Neural cell (in vitro differentiated cells): ENCODE results near the gene CYP20A1. TPM values are rescaled to one million over a fixed set of nuclear protein-coding genes. Genes with fewer than 3 reads are reported as not detected.

ENCODE experiments used
- H2AFZ ChIP-seq: fragments of 200-600, 300-800 bp; sonication (generic), shearing (Covaris generic); 2 replicates; pipeline ENCODE4 v1.6.0; 2014; ENCODE audit warnings: low read depth, mild to moderate bottlenecking, antibody characterized with exemption, low read length, moderate library complexity
- H3F3A ChIP-seq: fragments of 200-600 bp; shearing (Covaris generic); 2 replicates; pipeline ENCODE4 v1.6.1; 2016; ENCODE audit warnings: mild to moderate bottlenecking, moderate library complexity, mixed read lengths, antibody characterized with exemption, low read length; ENCODE audit not compliant: insufficient read depth, poor library complexity, severe bottlenecking
- H3K27ac ChIP-seq: fragments of 200-600, 300-800 bp; sonication (generic), shearing (Covaris generic); 2 replicates; pipeline ENCODE4 v1.5.1; 2014; ENCODE audit warnings: mild to moderate bottlenecking, low read length, moderate library complexity
- H3K27me3 ChIP-seq: fragments of 300-800, 200-600 bp; sonication (generic), shearing (Covaris generic); 2 replicates; pipeline ENCODE4 v1.6.0; 2014; ENCODE audit warnings: mild to moderate bottlenecking, low read depth, low read length, moderate library complexity; ENCODE audit not compliant: insufficient read depth
- H3K36me3 ChIP-seq: fragments of 300-800, 200-600 bp; sonication (generic), shearing (Covaris generic); 2 replicates; pipeline ENCODE4 v1.5.1; 2014; ENCODE audit warnings: mild to moderate bottlenecking, antibody characterized with exemption, low read length, moderate library complexity; ENCODE audit not compliant: insufficient read depth
- H3K4me2 ChIP-seq: fragments of 300-800, 200-600 bp; sonication (generic), shearing (Covaris generic); 2 replicates; pipeline ENCODE4 v1.6.0; 2014; ENCODE audit warnings: mild to moderate bottlenecking, low read length
- H3K4me3 ChIP-seq: fragments of 300-800, 200-600 bp; sonication (generic), shearing (Covaris generic); 2 replicates; pipeline ENCODE4 v1.5.1; 2014; ENCODE audit warnings: mild to moderate bottlenecking, low read length, moderate library complexity
- H3K79me2 ChIP-seq: fragments of 200-600 bp; shearing (Covaris generic); replicated peaks from 2 replicates; pipeline ENCODE4 v1.6.0; 2014; ENCODE audit warnings: mild to moderate bottlenecking, low read length, moderate library complexity; ENCODE audit not compliant: insufficient read depth
- H3K9ac ChIP-seq: fragments of 300-800, 200-600 bp; sonication (generic), shearing (Covaris generic); 2 replicates; pipeline ENCODE4 v1.6.1; 2016; ENCODE audit warnings: mild to moderate bottlenecking, low read length, mixed read lengths
- H3K9me2 ChIP-seq: fragments of 200-600 bp; shearing (Covaris generic); 2 replicates; pipeline ENCODE4 v1.6.1; 2016; ENCODE audit warnings: mild to moderate bottlenecking, low read length, mixed read lengths; ENCODE audit not compliant: insufficient read depth
- H3K9me3 ChIP-seq: fragments of 200-600, 300-800 bp; sonication (generic), shearing (Covaris generic); 2 replicates; pipeline ENCODE4 v1.6.1; 2016; ENCODE audit warnings: mild to moderate bottlenecking, mixed run types, low read length, moderate library complexity, mixed read lengths
- H4K20me1 ChIP-seq: fragments of 200-600 bp; shearing (Covaris generic); 2 replicates; pipeline ENCODE4 v1.6.1; 2016; ENCODE audit warnings: mild to moderate bottlenecking, mixed run types; ENCODE audit not compliant: insufficient read depth
- CTCF ChIP-seq: fragments of 450-650 bp; IDR thresholded peaks from 2 replicates; pipeline ENCODE4 v1.5.1; 2014; ENCODE audit warnings: antibody characterized with exemption, mild to moderate bottlenecking, moderate library complexity; ENCODE audit not compliant: poor library complexity, severe bottlenecking
- EP300 ChIP-seq: fragments of 450-650 bp; conservative IDR thresholded peaks from 2 replicates; pipeline ENCODE4 v1.6.1; 2014; ENCODE audit warnings: antibody characterized with exemption, mild to moderate bottlenecking, moderate library complexity; ENCODE audit not compliant: poor library complexity, severe bottlenecking
- EZH2 ChIP-seq: fragments of 200-600, 300-800 bp; shearing (Covaris generic), sonication (generic); IDR thresholded peaks from 2 replicates; pipeline ENCODE4 v1.6.1; 2014; ENCODE audit warnings: antibody characterized with exemption, low read length, borderline replicate concordance, mild to moderate bottlenecking; ENCODE audit not compliant: insufficient read depth, poor library complexity, severe bottlenecking
- MXI1 ChIP-seq: fragments of 450-650 bp; conservative IDR thresholded peaks from 2 replicates; pipeline ENCODE4 v1.6.1; 2014; ENCODE audit warnings: antibody characterized with exemption, mild to moderate bottlenecking; ENCODE audit not compliant: poor library complexity, severe bottlenecking
- POLR2AphosphoS5 ChIP-seq: IDR thresholded peaks from 2 replicates; pipeline ENCODE4 v1.6.1; 2012
- RAD21 ChIP-seq: fragments of 450-650 bp; conservative IDR thresholded peaks from 2 replicates; pipeline ENCODE4 v1.6.1; 2014; ENCODE audit warnings: antibody characterized with exemption, mild to moderate bottlenecking, moderate library complexity
- REST ChIP-seq: IDR thresholded peaks from 2 replicates; pipeline ENCODE4 v1.6.1; 2012; ENCODE audit warnings: borderline replicate concordance
- SMC3 ChIP-seq: fragments of 450-650 bp; conservative IDR thresholded peaks from 2 replicates; pipeline ENCODE4 v1.6.1; 2014; ENCODE audit warnings: antibody characterized with exemption, mild to moderate bottlenecking, moderate library complexity; ENCODE audit not compliant: poor library complexity
- TAF1 ChIP-seq: IDR thresholded peaks from 2 replicates; pipeline ENCODE4 v1.6.1; 2012; ENCODE audit warnings: low read depth
- polyA plus RNA-seq: library from polyadenylated mRNA; depleted of rRNA; stranded (reverse); fragments of >200 nt; gene quantifications from 2 replicates; pipeline ENCODE4 v1.2.3, GENCODE V29; 2014

Gene CYP20A1
- polyA plus RNA-seq, 1 donor from 2014 or later = 12.9 TPM

- Histone ChIP-seq H3K9me3 (no peaks in the 10 kb centered on the region), H3F3A (no peaks in the 10 kb centered on the region), H3K4me2 (no peak overlapping the region), H2AFZ (no peak overlapping the region), H3K27me3 (no peaks in the 10 kb centered on the region), H3K4me3 (no peak overlapping the region), H3K9me2 (no peaks in the 10 kb centered on the region), H3K9ac (no peak overlapping the region), H3K27ac (no peak overlapping the region), H4K20me1 (no peaks in the 10 kb centered on the region), H3K36me3 (no peaks in the 10 kb centered on the region), H3K79me2 (peaks cover 4% of the 10 kb centered on the region)
- TF ChIP-seq REST (no peak), SMC3 (no peak), TAF1 (no peak), EP300 (no peak)
These were observed 22.7 kb downstream of the CYP20A1 start for GRCh38 chr2:203261326-203262159.

GRCh38 chr2:203279288-203279687 is 40.5 kb downstream of the CYP20A1 start:
- peaks cover 10% of the 10 kb centered on the region for H3K36me3 ChIP-seq
- H3F3A ChIP-seq = no peaks in the 10 kb centered on the region
- H3K9me2 ChIP-seq = no peaks in the 10 kb centered on the region
- H4K20me1 ChIP-seq = no peaks in the 10 kb centered on the region
- H3K27ac ChIP-seq = no peak overlapping the region
- no peak overlapping the region for H3K4me3 ChIP-seq
- no peak overlapping the region for H3K9ac ChIP-seq
- H2AFZ ChIP-seq = no peak overlapping the region
- H3K27me3 ChIP-seq = no peaks in the 10 kb centered on the region
- no peak overlapping the region for H3K4me2 ChIP-seq
- H3K79me2 ChIP-seq = no peaks in the 10 kb centered on the region
- TF ChIP-seq CTCF (no peak), MXI1 (no peak), POLR2AphosphoS5 (no peak), EP300 (no peak), SMC3 (no peak), REST (no peak), TAF1 (no peak), RAD21 (no peak), EZH2 (no peak)
- no peaks in the 10 kb centered on the region for H3K9me3 ChIP-seq
